Fibroblast of the conjunctiva (primary cell): ENCODE measurements around the gene RCBTB1.

Experiments
- DNase-seq: peaks from one replicate; pipeline ENCODE4 v3.0.0-alpha.2; 2010; ENCODE audit warnings: low read depth

RCBTB1 gene

DNA sequence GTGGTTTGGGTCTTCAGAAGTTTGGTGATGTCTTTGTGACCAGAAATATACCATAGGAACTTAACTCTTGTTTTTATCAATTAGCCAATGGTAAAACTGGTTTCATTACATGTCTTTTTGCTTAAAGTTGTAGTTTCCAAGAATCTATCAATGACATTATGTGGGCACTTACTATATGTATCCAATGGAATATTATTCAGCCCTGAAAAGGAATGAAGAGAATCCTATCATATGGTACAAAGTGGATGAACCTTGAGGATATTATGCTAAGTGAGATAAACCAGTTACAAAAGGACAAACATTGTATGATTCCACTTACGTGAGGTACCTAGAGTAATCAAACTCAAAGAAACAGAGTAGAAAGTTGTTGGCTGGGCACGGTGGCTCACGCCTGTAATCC lies 26.4 kb downstream of the RCBTB1 start:
- DNase-seq: no peak

DNA sequence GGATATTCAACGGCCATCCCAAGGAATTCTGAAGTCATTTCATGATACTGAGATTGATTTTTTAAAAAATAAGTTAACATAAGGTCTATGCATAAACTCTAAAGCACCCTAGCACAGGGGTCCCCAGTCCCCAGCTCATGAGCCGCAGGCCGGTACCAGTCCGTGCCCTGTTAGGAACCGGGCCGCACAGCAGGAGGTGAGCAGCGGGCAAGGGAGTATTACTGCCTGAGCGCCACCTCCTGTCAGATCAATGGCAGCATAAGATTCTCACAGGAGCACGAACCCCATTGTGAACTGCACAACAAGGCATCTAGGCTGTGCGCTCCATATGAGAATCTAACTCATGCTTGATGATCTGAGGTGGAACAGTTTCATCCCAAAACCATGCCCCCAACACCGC lies 31.0 kb downstream of the RCBTB1 start:
- DNase-seq: no peak

DNA sequence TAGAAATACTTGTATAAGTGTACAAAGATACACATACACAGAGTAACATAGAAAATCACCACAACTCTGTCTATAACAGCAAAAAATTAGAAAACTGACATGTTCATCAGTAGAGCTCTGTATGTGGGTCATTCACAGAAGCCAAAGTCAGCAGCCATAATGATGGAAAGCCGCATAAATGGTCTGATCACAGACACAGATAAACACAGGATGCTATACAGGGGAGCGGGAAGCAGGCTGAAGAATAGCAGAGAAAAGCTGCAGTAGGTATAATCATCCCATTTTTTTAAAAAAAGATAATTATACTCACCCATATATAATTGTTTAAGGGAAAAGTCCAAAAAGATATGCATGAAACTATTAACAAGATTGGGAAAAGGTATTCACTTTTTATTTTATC lies 31.5 kb downstream of the RCBTB1 start:
- no peak for DNase-seq

DNA sequence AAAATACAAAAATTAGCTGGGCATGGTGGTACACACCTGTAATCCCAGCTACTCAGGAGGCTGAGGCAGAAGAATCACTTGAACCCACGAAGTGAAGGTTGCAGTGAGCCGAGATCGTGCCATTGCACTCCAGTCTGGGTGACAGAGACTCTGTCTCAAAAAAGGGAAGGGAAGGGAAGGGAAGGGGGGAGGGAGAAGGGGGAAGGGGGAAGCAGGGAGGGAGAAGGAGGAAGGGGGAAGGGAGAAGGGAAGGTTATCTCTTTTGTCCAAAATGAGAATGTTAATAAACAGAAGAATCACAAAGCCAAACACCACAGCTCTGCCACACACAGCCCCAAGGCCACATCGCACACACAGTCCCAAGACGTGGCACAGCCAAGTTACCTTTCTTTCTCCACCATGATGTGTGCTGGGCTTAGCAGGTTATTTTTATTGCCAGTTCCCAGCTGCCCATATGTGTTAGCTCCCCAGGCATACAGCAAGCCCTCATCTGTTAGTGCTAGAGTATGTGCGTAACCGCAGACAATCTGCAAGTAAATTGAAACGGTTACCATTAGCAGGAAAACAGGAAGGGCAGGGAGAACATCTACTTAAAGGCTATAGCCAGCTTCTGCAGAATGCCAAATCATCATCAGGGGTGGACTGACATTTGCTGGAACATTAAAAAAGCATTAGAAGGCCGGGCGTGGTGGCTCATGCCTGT lies 34.3 kb downstream of the RCBTB1 start:
- DNase-seq: no peak

DNA sequence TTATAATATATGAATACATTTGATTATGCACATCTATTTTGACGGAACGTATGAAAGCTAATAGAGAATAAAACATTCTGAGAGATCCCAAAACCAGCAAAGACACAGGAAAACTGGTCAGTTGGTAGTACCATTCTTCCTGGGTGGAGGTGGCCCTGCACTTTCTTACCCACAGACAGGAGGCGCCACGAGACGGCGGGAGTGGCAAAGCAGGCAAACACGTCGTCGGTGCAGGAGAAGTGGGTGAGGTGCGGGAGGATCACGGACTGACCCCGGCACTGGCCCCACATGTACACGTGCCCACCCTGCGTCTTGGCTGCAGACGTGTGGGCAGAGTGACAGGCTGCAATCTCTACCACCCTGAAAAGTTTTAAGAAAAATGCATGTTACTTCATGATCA lies 36.1 kb downstream of the RCBTB1 start:
- DNase-seq: no peak

DNA sequence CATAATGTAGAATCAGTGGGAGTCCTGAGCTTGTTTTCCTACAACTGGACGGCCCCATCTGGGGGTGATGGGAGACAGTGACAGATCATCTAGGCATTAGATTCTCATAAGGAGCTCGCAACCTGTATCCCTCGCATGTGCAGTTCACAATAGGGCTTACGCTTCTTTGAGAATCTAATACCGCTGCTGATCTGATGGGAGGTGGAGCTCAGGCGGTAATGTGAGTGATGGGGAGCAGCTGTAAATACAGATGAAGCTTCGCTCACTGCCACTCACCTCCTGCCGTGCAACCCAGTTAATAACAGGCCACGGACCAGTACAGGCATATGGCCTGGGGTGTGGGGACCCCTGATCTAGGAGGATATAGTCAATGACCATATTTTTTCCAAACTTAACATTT lies 38.8 kb downstream of the RCBTB1 start:
- no peak for DNase-seq

DNA sequence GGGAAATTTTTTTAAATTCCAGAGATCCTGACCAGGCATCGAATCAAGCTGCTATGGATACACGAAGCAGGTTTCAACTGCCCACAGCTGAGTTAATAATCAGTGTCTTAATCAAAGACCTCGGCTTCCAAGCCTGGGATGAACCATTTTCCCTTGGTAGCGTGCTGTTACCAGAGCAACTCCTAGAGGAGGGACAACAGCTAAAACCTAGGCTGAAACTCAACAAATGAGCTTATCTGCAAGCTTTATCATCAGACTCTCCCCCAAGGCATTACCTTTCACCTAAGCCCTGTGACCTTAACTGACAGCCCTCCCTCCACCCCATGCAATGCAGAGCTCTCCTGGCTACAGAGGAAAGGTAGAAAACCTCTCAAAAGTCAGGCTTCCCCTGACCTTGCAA lies 39.7 kb downstream of the RCBTB1 start:
- no peak for DNase-seq

DNA sequence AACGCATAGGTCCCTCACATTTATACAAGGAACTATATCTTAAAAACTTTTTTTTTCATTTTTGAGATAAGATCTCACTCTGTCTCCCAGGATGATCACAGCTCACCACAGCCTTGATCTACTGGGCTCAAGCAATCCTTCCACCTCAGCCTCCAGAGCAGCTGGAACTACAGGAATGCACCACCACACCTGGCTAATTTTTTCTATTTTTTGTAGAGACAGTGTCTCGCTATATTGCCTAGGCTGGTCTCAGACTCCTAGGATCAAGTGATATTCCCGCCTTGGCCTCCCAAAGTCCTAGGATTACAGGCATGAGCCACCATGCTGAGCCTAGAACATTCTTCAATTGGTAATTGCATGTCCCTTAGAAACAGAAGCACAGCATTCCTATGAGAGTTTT lies 41.7 kb downstream of the RCBTB1 start:
- no peak for DNase-seq

DNA sequence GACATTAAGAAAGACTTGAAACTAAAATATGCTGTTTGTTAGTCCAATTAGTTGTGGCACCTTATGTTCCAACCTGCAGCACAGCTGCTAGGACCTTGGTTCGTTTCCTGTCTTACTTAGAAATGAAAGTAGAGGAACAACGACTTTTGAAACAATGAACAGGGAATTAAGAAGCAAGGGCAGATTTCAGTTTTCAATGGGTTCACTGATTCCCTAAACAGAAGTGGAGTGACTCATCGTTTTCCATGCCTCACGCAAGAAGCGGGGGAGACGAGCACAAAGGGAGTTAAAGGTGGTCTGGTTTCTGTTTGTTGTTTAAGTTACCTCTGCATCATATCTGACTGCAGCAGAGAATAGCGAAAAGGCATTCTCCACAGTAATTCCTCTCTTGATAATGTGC lies 44.8 kb downstream of the RCBTB1 start:
- DNase-seq: no peak

DNA sequence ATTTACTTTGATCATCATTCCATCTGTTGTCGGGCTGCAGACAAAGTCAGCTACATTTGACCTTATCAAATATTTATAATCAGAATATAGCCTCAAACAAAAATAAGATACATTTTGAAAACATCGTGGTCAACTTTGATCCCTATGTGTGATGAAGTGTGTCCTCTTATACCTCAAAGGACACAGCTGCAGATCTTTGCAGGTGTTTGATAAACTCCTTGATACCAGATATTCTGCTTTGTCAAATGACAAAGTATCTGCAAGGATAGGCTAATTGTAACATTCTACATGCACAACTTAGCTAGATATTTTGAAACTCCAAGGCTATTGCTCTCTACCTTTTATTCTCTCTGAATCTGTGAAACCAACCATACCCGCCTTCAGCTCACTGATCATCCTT lies 45.6 kb downstream of the RCBTB1 start:
- no peak for DNase-seq

DNA sequence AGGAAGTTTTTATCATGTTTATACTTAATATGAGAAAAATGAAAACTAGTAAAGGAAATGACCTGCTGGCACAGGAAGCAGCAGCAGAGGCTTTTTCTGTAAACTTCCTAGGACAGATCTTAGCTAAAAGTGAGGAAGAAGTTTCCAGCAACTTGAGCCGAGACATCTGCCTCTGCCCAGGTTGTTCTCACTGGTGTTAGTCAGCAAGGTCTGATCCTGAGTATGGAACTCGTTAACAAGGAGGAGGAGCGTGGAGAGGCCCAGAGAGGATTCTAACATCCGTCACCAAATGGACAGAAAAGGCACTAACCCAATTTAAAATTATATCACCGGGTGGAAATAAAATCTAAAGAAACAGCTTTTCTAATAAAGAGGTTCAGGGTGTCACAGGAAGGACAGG lies 46.0 kb downstream of the RCBTB1 start:
- no peak for DNase-seq

DNA sequence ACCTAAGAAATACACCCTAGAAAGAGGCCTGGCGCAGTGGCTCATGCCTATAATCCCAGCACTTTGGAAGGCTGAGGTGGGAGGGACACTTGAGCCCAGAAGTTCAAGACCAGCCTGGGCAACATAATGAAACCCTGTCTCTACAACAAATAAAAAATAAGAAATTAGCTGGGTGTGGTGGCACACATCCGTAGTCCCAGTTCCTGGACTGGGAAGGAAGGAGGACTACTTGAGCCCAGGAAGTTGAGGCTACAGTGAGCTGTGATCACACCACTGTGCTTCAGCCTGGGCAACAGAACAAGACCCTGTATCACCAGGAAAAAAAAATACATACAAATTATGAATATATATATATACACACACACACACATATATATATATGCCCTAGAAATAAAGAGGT lies 47.0 kb downstream of the RCBTB1 start:
- no peak for DNase-seq

DNA sequence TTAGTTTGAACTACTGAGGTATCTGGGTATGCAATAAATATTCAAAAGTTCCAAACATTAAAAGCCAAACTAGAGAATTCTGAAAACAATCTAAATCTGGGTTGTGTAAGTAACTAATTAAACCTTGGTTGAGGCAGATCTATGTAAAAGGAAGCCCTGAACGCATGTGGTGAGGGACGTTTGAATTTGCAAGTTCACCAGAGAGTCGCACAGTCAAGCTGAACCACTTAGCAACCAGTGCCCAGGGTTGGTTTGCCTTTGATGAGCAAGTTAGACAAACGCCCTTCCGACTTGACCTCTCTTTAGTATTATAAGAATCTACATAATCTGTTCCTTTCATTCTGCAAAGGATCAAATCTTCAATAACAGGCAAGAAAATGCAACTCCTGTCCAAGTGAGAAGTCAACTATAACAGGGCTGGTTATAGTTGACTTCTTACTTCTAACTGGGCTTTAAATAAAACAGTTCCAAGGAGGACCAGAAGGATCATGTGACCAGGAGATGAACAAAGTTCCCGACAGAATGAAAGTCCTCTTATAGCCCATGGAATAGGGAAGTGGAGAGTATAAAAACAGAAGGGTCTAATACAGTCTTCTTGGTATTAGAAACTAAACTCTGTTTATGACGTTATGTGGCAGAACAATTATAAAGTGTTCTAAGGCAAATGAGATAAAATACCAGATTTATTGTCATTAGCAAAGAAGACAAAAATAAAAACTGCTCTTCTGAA lies 49.0 kb downstream of the RCBTB1 start:
- DNase-seq: no peak

DNA sequence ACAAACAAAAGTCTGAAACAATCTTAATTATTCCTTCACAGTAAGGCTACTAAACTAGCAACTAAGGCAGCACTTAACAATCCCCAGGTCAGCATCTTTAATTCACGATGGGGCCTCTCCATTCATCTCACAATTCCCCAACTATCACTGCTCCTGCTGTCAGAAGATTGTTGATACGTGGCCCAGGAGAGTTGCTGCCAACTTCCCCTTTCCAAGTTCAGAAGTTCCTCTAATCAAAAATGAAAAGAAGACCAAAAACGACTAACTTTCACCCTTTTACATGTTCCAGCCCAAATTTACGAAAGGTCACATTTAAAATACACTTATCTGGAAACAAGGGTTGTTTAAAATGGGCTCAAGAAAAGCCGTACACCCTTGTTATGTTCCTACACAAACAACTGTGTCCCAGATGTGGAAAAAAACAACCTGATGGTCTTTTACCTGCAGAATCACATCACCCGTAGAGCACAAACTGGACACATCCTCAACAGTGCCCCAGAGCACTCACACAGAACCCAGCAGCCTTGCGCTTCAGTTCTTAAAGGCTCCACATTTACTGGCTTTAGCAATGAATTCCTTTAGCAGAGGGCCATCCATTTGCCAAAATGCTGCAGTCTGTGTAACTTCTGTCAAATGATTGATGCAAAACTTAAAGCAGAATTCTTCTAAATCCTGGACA lies 51.6 kb downstream of the RCBTB1 start:
- DNase-seq: no peak

DNA sequence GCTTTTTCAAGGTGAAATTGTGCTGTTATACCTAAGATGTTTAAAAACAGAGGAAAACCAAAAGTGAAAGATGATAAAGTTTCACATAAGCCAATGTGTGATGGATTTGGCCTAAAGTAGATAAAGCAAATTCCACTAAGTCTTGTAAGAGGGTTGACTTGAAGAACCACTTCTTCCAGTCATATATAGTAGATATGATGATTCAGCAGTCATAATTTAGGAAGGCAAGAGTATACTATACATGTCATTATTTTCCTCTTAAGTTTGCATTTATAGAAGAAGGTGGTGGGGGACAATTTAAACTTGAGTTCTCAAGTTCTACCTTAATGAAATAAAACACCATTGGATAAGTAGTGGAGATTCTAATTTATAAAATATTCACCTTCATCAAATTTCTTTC lies 52.3 kb downstream of the RCBTB1 start:
- no peak for DNase-seq

DNA sequence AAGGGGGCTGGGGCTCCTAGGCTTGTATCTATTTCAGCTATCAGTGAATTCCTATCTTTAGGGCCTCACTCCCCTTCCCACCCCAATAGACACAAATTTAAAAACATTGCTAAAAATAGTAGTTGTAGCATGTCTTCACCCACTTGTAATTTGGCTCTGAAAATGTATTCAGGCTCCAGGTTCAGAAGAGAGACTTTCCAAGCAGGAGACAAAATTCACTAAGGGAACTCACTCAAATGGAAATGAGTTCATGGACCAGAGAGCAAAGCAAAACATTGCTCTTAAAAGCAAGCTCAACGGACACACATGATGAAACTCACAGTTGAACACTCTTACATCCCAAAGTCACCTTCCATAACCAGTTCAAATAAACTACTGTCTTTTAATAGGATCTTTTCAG lies 52.8 kb downstream of the RCBTB1 start:
- no peak for DNase-seq

DNA sequence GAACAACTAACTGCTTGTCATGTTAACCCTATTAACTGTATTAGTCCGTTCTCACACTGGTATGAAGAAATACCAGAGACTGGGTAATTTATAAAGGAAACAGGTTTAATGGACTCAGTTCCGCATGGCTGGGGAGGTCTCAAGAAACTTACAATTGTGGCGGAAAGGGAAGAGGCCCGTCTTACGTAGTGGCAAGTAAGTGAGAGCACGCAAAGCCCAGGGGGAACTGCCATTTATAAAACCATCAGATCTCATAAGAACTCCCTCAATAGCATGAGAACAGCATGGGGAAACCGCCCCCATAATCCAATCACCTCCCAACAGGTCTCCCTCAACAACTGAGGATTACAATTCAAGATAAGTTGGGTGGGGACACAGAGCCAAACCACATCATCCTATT lies 54.9 kb downstream of the RCBTB1 start:
- DNase-seq: no peak

DNA sequence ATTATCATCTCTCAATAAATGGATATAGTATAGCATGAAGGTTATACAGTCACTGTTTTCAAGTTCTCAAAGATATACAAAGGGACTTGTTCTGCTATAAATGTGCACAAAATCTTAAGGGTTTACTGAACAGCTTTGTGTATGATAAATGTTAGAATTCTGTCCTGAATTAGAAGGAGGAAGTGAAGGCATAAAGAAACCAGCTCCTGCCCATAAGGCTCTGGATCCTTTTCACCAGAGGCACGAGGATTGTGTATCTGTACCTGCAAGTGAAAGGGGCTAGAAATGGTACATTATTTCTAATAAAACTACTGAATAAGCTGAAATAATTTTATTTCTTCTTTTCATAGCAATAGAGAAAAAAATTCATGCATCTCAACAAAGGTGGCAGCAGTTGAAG lies 57.2 kb downstream of the RCBTB1 start:
- DNase-seq: no peak

DNA sequence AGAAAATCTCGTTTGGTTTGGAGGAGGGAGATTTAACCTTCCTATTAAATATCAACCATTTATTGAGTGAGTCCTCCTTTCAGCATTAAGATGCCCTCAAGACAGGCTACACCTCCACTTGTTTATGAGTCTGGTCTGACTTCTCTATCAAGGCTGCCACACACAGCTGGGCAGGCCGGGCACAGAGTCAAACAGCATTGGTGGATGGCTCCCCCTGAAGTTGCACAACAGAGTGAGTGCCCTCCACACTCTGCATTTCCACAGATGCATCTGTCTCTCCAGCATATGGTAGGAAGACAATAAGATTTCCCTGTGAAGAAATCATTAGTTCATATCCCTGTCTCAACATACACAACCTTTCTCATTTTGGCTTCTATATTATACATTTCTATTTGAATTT lies 58.2 kb downstream of the RCBTB1 start:
- DNase-seq: no peak

DNA sequence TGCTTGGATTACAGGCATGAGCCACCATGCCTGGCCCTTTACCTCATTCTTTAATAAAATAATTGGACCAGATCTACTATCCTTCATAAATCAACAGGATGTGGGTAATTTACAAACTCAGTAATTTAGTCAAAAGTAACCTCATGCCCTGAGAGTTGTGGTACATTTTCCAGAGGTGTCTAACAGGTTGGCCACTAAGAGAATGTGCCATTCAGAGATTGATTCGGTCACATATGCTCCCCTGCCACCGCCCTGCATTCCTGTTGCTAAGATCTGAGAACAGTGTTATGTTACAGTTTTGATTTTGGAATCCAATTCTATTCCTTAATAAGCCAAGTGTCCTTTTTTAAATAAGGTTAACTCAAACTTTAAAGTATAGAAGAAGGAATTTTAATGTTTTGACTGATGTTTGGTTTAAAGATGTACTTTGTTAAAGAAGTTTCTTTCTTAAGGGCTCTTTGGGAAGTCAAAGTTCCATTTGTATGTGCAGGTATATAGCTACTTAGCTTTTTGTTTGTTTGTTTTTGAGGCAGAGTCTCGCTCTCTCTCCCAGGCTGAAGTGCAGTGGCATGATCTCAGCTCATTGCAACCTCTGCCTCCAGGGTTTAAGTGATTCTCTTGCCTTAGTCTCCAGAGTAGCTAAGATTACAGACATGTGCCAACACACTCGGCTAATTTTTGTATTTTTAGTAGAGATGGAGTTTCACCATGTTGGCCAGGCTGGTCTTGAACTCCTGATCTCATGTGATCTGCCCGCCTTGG lies 60.4 kb downstream of the RCBTB1 start:
- DNase-seq: no peak

DNA sequence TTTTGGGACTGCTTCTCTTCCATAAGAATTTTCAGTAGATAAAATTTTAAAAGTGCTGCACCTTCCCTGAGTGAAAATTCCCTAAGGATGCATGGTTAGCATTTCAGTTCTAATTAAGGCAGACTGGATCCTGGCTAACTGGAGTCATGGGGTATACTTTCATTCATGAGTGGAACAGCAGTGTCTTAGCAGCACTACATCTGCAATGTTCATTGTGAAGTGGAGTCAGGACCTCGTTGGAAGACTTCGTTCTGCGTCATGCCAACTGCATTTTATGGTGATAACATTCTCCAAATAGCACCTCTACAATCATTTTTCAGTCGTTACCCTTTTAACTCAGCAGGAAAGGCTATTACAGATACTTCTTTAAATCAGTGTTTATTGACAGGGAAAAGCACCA lies 64.1 kb downstream of the RCBTB1 start:
- DNase-seq: no peak

DNA sequence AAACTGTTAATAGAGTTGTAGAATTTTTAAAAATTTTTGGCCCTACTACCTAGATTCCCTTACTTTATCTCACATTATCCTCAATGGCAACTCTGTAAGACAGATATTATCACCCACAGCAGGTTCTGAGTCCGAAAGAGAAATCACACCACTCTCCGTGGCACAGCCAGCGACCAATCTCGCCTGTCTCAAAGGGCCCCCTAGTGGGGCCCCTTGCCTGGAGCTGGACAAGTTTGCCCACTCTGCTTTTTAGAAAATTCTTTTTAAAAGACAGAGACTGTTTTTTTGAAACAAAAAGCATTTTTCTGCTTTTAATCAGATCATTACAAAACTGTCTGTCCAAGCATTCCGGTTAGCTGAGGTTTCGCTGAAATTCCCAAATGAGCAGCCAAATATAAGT lies 67.9 kb downstream of the RCBTB1 start:
- no peak for DNase-seq

DNA sequence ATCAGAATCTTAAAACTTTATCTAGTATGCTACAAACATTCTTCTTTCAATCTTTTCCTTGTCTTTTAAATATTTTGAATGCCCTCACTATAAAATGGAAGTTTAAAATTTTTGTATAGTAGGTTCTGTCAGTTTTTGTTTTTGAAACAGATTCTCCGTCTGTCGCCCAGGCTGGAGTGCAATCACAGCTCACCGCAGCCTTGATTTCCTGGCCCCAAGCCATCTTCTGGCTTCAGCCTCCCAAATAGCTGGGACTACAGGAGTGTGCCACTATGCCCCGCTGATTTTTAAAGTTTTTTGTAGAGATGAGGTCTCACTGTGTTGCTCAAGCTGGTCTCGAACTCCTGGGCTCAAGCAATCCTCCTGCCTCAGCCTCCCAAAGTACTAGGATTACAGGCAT lies 68.9 kb downstream of the RCBTB1 start:
- DNase-seq: no peak
